ENCODE results near the gene DVL1. TPM values are rescaled to one million over a fixed set of nuclear protein-coding genes. Genes with fewer than 3 reads are reported as not detected.
A peak's percentile ranks its signal among the peaks of the same experiment; 100 is the strongest.

Gene DVL1
- total and polyA plus RNA-seq, 9 of the 15 experiments (the other 6 are each of a cell fraction or from before 2014, with no cell fraction given) = 0.62 to 135 (median 24.3) TPM

GRCh38 chr1:1349256-1350012 lies at the start of gene DVL1 (continued):
- no peak for TF ChIP-seq IRF1 (CRISPR knock-in tag; IDR thresholded peaks at IDR 0.05; ENCODE audit: borderline replicate concordance)
- peak; percentile 45; the same call in 1 of the 2 replicates for TF ChIP-seq ATF7 (IDR thresholded peaks at IDR 0.05)
- TF ChIP-seq PTTG1 (tag; IDR thresholded peaks at IDR 0.05; ENCODE audit: low read depth) = no peak
- TF ChIP-seq ZNF232 (CRISPR knock-in tag; IDR thresholded peaks at IDR 0.05) = no peak
- TF ChIP-seq SOX6 (IDR thresholded peaks at IDR 0.05) = no peak
- no peak; a peak in 1 of 4 replicates for TF ChIP-seq KDM4B (IDR thresholded peaks at IDR 0.05; ENCODE audit: borderline replicate concordance in 2 of 2, low read depth in 1 of 2)
- TF ChIP-seq WHSC1 (IDR thresholded peaks at IDR 0.05; ENCODE audit: low read length) = no peak
- TF ChIP-seq PHF21A (IDR thresholded peaks at IDR 0.05; ENCODE audit: borderline replicate concordance, low read depth) = no peak
- TF ChIP-seq SRSF9 (IDR thresholded peaks at IDR 0.05; ENCODE audit: borderline replicate concordance, low read depth, low read length) = no peak
- TF ChIP-seq E4F1 (CRISPR knock-in tag; IDR thresholded peaks at IDR 0.05; ENCODE audit: borderline replicate concordance) = no peak
- peak; percentile 71 for TF ChIP-seq EGR1 (conservative IDR thresholded peaks at IDR 0.05)
- no peak for TF ChIP-seq FOXJ3 (CRISPR knock-in tag; IDR thresholded peaks at IDR 0.05)
- no peak for TF ChIP-seq SMARCB1 (IDR thresholded peaks at IDR 0.05; ENCODE audit: insufficient read length, low read depth)
- no peak for TF ChIP-seq ZNF584 (CRISPR knock-in tag; IDR thresholded peaks at IDR 0.05; ENCODE audit: low read depth)
- TF ChIP-seq SRF (CRISPR knock-in tag; IDR thresholded peaks at IDR 0.05) = no peak
- no peak for TF ChIP-seq TRIM24 (IDR thresholded peaks at IDR 0.05)
- peak in 2 of 3 experiments; percentile 47 to 85; a peak in 3 of 6 replicates for TF ChIP-seq ZBTB11 (CRISPR knock-in tag; IDR thresholded peaks at IDR 0.05)
- 0 out of 2 replicates have a peak, but pooled peaks have one; percentile 20 for TF ChIP-seq ZNF431 (CRISPR knock-in tag; IDR thresholded peaks at IDR 0.05)
- TF ChIP-seq CBFA2T3 (IDR thresholded peaks at IDR 0.05) = no peak
- TF ChIP-seq LEF1 (IDR thresholded peaks at IDR 0.05) = no peak
- no peak for TF ChIP-seq BRD9 (IDR thresholded peaks at IDR 0.05; ENCODE audit: low read depth, partially characterized antibody)
- peak; percentile 81; the same call in 1 of the 2 replicates for TF ChIP-seq ZNF583 (CRISPR knock-in tag; IDR thresholded peaks at IDR 0.05)
